ENCODE measurements around the gene CD4. TPM values are rescaled to one million over a fixed set of nuclear protein-coding genes. Genes with fewer than 3 reads are reported as not detected.

Gene CD4
- total and polyA plus RNA-seq, 2 donors (not counting 3 experiments of a cell fraction or from before 2014, with no cell fraction given): not detected

DNA sequence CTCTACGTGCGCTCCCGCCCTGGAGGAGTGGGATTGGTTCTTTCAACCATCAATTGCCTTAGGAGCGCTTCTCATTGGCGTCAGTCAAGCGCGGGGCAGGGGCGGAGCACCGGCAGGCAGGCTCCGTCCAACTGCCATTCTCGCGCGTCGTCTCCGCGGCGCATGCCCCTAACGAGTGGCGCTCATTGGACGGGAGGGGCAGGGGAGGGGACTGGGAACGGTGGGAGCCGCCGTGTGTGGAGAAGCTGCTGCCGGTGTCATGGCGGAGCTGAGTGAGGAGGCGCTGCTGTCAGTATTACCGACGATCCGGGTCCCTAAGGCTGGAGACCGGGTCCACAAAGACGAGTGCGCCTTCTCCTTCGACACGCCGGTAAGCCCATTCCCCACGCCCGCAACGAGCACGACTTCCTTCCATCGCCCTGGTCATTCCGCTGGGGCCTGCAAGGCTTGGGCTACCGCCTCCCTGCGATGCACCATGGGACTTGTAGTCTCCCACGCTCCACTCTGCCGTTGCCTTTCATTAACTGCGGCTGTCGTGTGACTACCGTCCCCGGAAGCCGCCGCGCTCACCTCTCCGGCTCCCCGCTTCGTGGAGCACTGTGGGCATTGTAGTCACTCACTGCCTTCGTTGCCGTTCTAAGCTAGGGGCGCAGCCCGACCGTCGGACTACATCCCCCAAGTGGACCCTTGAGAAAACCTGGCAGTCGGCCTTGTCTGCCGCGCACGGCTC lies 62.8 kb downstream of the CD4 start, which contains the start of gene USP5:
Gene USP5, plus strand, starts transcription at position 230 of the 730 bp plus-strand sequence. Its CDS starts 30 bp downstream, at position 260.
- Histone ChIP-seq H3K9me1 (replicated peaks; ENCODE audit: control insufficient read depth, extremely low read depth, insufficient read depth, low read length) (no peaks in the 10 kb centered on the region), H3K27ac (ENCODE audit: insufficient read depth, low read depth, low read length) (peak within 1 kb of the TSS; percentile 33), H3K27me3 (ENCODE audit: control insufficient read depth in 2 of 2, insufficient read depth in 2 of 2, low read length in 2 of 2) (no peaks in the 10 kb centered on the region), H3K79me2 (ENCODE audit: control insufficient read depth, insufficient read depth, low read length) (peaks cover 42% of the 10 kb centered on the region), H3K4me1 (ENCODE audit: control insufficient read depth, extremely low read depth, insufficient read depth, low read length) (peaks cover 24% of the 10 kb centered on the region), H2AFZ (ENCODE audit: low read depth, low read length) (peak within 1 kb of the TSS; percentile 56), H3K9me3 (replicated peaks; ENCODE audit: control insufficient read depth, insufficient read depth, low read length) (no peaks in the 10 kb centered on the region), H4K20me1 (replicated peaks; ENCODE audit: control insufficient read depth, extremely low read depth, insufficient read depth, low read length) (no peaks in the 10 kb centered on the region), H3K4me2 (ENCODE audit: insufficient read depth, low read length) (peak within 1 kb of the TSS; percentile 85), H3K36me3 (ENCODE audit: control insufficient read depth in 2 of 2, extremely low read depth in 1 of 2, insufficient read depth in 2 of 2, low read length in 2 of 2) (peaks cover 12 to 18% of the 10 kb centered on the region in 2 experiments), H3K4me3 (replicated peaks in 1 of 3; ENCODE audit: insufficient read depth in 1 of 3, low read depth in 1 of 3, low read length in 3 of 3) (peak within 1 kb of the TSS; percentile 63 to 93 (median 76)), H3K9ac (replicated peaks; ENCODE audit: extremely low read depth, insufficient read depth, low read length) (peak within 1 kb of the TSS; percentile 51)
- TF ChIP-seq MAX (IDR thresholded peaks at IDR 0.05; ENCODE audit: insufficient read depth, insufficient read length): no peak
- TF ChIP-seq POLR2A (IDR thresholded peaks at IDR 0.05; ENCODE audit: low read depth, low read length): peak; percentile 54
- no peak for TF ChIP-seq MYC (IDR thresholded peaks at IDR 0.05; ENCODE audit: low read depth, low read length)
- TF ChIP-seq, protein P1, sequence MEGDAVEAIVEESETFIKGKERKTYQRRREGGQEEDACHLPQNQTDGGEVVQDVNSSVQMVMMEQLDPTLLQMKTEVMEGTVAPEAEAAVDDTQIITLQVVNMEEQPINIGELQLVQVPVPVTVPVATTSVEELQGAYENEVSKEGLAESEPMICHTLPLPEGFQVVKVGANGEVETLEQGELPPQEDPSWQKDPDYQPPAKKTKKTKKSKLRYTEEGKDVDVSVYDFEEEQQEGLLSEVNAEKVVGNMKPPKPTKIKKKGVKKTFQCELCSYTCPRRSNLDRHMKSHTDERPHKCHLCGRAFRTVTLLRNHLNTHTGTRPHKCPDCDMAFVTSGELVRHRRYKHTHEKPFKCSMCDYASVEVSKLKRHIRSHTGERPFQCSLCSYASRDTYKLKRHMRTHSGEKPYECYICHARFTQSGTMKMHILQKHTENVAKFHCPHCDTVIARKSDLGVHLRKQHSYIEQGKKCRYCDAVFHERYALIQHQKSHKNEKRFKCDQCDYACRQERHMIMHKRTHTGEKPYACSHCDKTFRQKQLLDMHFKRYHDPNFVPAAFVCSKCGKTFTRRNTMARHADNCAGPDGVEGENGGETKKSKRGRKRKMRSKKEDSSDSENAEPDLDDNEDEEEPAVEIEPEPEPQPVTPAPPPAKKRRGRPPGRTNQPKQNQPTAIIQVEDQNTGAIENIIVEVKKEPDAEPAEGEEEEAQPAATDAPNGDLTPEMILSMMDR (IDR thresholded peaks at IDR 0.05; ENCODE audit: extremely low read depth in 1 of 2, insufficient read depth in 1 of 2, low read depth in 1 of 2, low read length in 2 of 2): no peak
- TF ChIP-seq POLR2AphosphoS5 (IDR thresholded peaks at IDR 0.05; ENCODE audit: insufficient read depth, low read depth, low read length): peak; percentile 63
- no peak for TF ChIP-seq JUN (IDR thresholded peaks at IDR 0.05; ENCODE audit: borderline replicate concordance, insufficient read depth, insufficient read length, low read depth)
- no peak for FAIRE-seq
- ChIA-PET POLR2A (interaction anchor here (1.1 to 3.2 kb wide), 8 partner anchors 9 to 128 kb away, joined by 3 to 48 read pairs (median 6); partner anchors contain the start of genes COPS7A, MLF2, PTMS and SPSB2), CTCF (interaction anchor here (0.8 to 4.6 kb wide), 16 partner anchors 9 to 232 kb away, joined by 3 to 30 read pairs (median 4); partner anchors contain the start of genes COPS7A, GNB3, MLF2 and SPSB2)
- peak; percentile 100 for DNase-seq (ENCODE audit: low read depth, low spot score)
- dilution Hi-C loops (cut with MboI; ENCODE audit: extremely low pct_ligation_motif_present, low sequenced_read_pairs): no loop called here
- TSS peak; percentile 57 for BruUV-seq (replicated peaks)
- intact Hi-C loops (cut with micrococcal nuclease): loop anchor here (1.0 to 2.0 kb wide), 4 partner anchors 16 to 189 kb away; partner anchors contain the start of genes ING4 and MLF2
